ENCODE data around the gene DPYD. TPM values are rescaled to one million over a fixed set of nuclear protein-coding genes. Genes with fewer than 3 reads are reported as not detected.

DPYD gene
- polyA plus RNA-seq, 1 of the 3 experiments (the other 2 are of a cell fraction) = 23.0 TPM

GRCh38 chr1:97572561-97572960, 348.3 kb downstream of the DPYD start (continued):
- no peak for TF ChIP-seq EZH2phosphoT487 (IDR thresholded peaks at IDR 0.05; ENCODE audit: borderline replicate concordance, low read depth)
- TF ChIP-seq, protein P1, sequence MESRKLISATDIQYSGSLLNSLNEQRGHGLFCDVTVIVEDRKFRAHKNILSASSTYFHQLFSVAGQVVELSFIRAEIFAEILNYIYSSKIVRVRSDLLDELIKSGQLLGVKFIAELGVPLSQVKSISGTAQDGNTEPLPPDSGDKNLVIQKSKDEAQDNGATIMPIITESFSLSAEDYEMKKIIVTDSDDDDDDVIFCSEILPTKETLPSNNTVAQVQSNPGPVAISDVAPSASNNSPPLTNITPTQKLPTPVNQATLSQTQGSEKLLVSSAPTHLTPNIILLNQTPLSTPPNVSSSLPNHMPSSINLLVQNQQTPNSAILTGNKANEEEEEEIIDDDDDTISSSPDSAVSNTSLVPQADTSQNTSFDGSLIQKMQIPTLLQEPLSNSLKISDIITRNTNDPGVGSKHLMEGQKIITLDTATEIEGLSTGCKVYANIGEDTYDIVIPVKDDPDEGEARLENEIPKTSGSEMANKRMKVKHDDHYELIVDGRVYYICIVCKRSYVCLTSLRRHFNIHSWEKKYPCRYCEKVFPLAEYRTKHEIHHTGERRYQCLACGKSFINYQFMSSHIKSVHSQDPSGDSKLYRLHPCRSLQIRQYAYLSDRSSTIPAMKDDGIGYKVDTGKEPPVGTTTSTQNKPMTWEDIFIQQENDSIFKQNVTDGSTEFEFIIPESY (IDR thresholded peaks at IDR 0.05; ENCODE audit: borderline replicate concordance, low read depth) = no peak

- Histone ChIP-seq H3F3A (replicated peaks; ENCODE audit: insufficient read depth) (peaks cover 11% of the 10 kb centered on the region), H3K36me3 (replicated peaks in 1 of 2; ENCODE audit: control insufficient read depth in 1 of 2, insufficient read depth in 2 of 2, low read length in 1 of 2) (peaks cover 9 to 84% of the 10 kb centered on the region in 2 experiments), H3K79me2 (ENCODE audit: insufficient read depth) (no peaks in the 10 kb centered on the region), H3K4me3 (ENCODE audit: low read depth in 2 of 2, low read length in 1 of 2) (no peak overlapping the region), H3K9ac (no peak overlapping the region), H3K4me1 (ENCODE audit: control insufficient read depth in 1 of 2, insufficient read depth in 2 of 2, low read depth in 1 of 2, low read length in 1 of 2) (peaks cover 0 to 3% of the 10 kb centered on the region in 2 experiments; a peak in 2 of 4 replicates), H3K27me3 (ENCODE audit: insufficient read depth) (no peaks in the 10 kb centered on the region), H3K9me2 (no peaks in the 10 kb centered on the region), H3K27ac (ENCODE audit: low read depth in 2 of 2, low read length in 1 of 2) (no peak overlapping the region), H2AFZ (ENCODE audit: low read depth) (no peak overlapping the region), H3K9me3 (no peaks in the 10 kb centered on the region), H4K20me1 (ENCODE audit: insufficient read depth) (no peaks in the 10 kb centered on the region), H3K4me2 (no peak overlapping the region)
- ChIA-PET CTCF (interaction anchor here (1.6 kb wide), 1 partner anchor 32 kb away, joined by 4 read pairs; no protein-coding TSS in a partner anchor), POLR2A (no interaction called here)
- no peak for DNase-seq
- no peak for TF ChIP-seq PBX3 (IDR thresholded peaks at IDR 0.05)
- TF ChIP-seq, protein P2, sequence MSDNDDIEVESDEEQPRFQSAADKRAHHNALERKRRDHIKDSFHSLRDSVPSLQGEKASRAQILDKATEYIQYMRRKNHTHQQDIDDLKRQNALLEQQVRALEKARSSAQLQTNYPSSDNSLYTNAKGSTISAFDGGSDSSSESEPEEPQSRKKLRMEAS (IDR thresholded peaks at IDR 0.05; ENCODE audit: low read depth) = no peak
- 98% methylated on average over 1 of the region's 1 CpG for WGBS (ENCODE audit: low lambda C conversion rate)
These were observed 349.1 kb downstream of the DPYD start for GRCh38 chr1:97571760-97572159.

- H3K4me3 ChIP-seq (ENCODE audit: low read depth in 2 of 2, low read length in 1 of 2) = no peak overlapping the region
- H3K4me1 ChIP-seq (ENCODE audit: control insufficient read depth in 1 of 2, insufficient read depth in 2 of 2, low read depth in 1 of 2, low read length in 1 of 2) = peaks cover 0 to 3% of the 10 kb centered on the region in 2 experiments; a peak in 2 of 4 replicates
- no peaks in the 10 kb centered on the region for H3K9me2 ChIP-seq
- H3K9me3 ChIP-seq = no peaks in the 10 kb centered on the region
- H2AFZ ChIP-seq (ENCODE audit: low read depth) = no peak overlapping the region
- no peak overlapping the region for H3K9ac ChIP-seq
- no peaks in the 10 kb centered on the region for H4K20me1 ChIP-seq (ENCODE audit: insufficient read depth)
- no peaks in the 10 kb centered on the region for H3K79me2 ChIP-seq (ENCODE audit: insufficient read depth)
- H3K27me3 ChIP-seq (ENCODE audit: insufficient read depth) = no peaks in the 10 kb centered on the region
- ChIA-PET CTCF (no interaction called here), POLR2A (no interaction called here)
- H3K27ac ChIP-seq (ENCODE audit: low read depth in 2 of 2, low read length in 1 of 2) = no peak overlapping the region
- DNase-seq = no peak
- peaks cover 11% of the 10 kb centered on the region for H3F3A ChIP-seq (replicated peaks; ENCODE audit: insufficient read depth)
- peaks cover 9 to 84% of the 10 kb centered on the region in 2 experiments for H3K36me3 ChIP-seq (replicated peaks in 1 of 2; ENCODE audit: control insufficient read depth in 1 of 2, insufficient read depth in 2 of 2, low read length in 1 of 2)
- WGBS (ENCODE audit: low lambda C conversion rate) = 92% methylated on average over 3 of the region's 3 CpGs
- no peak overlapping the region for H3K4me2 ChIP-seq
- TF ChIP-seq ELF1 (IDR thresholded peaks at IDR 0.05) = no peak
- TF ChIP-seq MXI1 (IDR thresholded peaks at IDR 0.05; ENCODE audit: low read depth, low read length) = no peak
- TF ChIP-seq CHD2 (IDR thresholded peaks at IDR 0.05; ENCODE audit: low read length, partially characterized antibody) = no peak
- no peak for TF ChIP-seq YY1 (IDR thresholded peaks at IDR 0.05; ENCODE audit: low read depth)
- no peak for TF ChIP-seq SMC3 (IDR thresholded peaks at IDR 0.05; ENCODE audit: low read depth, low read length)
- TF ChIP-seq PBX3 (IDR thresholded peaks at IDR 0.05) = no peak
- no peak for TF ChIP-seq TEAD4 (IDR thresholded peaks at IDR 0.05; ENCODE audit: borderline replicate concordance, insufficient read depth)
- TF ChIP-seq, protein P3, sequence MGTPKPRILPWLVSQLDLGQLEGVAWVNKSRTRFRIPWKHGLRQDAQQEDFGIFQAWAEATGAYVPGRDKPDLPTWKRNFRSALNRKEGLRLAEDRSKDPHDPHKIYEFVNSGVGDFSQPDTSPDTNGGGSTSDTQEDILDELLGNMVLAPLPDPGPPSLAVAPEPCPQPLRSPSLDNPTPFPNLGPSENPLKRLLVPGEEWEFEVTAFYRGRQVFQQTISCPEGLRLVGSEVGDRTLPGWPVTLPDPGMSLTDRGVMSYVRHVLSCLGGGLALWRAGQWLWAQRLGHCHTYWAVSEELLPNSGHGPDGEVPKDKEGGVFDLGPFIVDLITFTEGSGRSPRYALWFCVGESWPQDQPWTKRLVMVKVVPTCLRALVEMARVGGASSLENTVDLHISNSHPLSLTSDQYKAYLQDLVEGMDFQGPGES (IDR thresholded peaks at IDR 0.05; ENCODE audit: low read depth, low read length) = no peak
These were observed 350.1 kb downstream of the DPYD start for GRCh38 chr1:97570691-97571090.
